ENCODE results near the gene SLC35F4.

SLC35F4 gene

DNA sequence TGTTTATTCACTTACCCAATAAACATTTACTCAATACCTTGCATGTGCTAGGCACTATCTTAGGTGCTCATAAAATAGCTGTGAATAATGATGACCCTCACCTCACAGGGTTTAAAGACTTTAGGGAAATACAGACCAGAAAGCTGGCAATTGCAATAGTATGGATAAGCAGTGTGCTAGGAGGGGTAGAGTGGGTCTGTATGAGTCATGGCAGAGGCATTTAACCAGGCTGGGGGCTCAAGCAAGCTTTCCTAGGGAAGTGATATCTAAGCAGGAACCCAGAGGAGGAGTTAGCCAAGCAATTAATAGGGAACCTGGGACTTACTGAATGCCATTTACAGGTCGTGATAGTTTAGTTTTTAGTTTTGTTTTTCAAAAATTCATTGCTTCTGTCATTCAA, 248.4 kb downstream of the SLC35F4 start:
- DNase-seq (ENCODE audit: low read depth in 2 of 2), result no peak

DNA sequence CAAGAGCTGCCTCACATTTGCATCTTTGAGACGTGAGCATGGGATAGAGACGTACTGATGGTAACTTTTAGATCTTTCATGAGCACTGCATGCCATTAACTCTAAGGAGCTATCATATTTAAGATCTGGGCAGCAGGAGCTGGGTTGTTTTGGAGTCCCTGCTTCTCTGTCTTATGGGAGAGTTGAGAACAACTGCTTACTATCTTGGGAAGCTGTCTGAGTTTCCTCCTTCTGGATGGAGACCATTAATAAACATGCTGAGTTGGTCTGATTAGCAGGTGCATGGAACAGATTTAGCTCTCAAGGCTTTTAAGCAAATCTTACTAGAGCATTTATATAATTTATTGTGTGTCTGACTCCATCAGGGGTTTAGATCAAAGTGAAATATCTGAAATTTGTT, 252.9 kb downstream of the SLC35F4 start:
- no peak for DNase-seq (ENCODE audit: low read depth in 2 of 2)

DNA sequence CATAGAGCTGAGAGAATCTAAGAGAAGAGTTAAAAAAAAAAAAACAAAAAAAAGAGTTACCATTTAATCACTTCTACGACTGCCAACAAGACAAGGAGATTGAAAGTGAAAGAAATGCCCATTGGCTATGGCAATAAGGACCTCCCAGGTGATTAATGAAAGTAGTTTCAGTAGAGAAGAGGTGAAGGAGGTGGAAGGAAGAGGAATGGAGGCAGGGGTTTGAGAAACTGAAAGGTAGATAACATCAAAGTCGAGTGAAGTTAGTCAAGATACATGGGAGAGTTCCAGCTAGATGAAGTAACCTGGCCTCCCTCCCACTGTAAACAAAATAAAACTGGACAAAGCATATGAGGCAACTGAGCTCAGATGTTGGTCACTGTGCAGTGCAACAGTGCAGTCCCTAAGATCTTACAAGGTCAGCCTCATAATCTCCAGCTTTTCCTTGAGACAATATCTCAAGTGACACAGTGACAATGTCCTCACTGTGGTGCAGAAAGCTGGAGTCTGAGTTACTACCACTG, 254.3 kb downstream of the SLC35F4 start:
- DNase-seq (ENCODE audit: low read depth in 2 of 2), result no peak

DNA sequence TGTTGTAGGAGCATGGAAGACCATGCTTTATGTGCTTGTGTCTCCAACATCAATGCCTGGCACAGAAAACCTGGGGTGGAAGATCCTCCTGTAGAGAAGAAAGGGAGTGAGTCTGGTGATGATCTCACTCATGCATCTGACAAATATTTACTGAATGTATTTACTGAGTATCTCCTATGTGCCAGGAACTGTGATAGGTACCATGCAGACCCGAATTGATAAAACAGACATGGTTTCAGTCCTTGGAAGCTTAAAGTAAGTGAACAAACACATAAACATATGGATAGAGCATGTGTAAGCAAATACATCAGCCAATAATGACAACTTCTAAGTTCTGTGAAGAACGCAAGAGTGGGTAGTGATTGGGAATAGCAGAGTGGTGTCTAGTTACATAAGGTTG, 255.3 kb downstream of the SLC35F4 start:
- DNase-seq (ENCODE audit: low read depth in 2 of 2), result no peak

DNA sequence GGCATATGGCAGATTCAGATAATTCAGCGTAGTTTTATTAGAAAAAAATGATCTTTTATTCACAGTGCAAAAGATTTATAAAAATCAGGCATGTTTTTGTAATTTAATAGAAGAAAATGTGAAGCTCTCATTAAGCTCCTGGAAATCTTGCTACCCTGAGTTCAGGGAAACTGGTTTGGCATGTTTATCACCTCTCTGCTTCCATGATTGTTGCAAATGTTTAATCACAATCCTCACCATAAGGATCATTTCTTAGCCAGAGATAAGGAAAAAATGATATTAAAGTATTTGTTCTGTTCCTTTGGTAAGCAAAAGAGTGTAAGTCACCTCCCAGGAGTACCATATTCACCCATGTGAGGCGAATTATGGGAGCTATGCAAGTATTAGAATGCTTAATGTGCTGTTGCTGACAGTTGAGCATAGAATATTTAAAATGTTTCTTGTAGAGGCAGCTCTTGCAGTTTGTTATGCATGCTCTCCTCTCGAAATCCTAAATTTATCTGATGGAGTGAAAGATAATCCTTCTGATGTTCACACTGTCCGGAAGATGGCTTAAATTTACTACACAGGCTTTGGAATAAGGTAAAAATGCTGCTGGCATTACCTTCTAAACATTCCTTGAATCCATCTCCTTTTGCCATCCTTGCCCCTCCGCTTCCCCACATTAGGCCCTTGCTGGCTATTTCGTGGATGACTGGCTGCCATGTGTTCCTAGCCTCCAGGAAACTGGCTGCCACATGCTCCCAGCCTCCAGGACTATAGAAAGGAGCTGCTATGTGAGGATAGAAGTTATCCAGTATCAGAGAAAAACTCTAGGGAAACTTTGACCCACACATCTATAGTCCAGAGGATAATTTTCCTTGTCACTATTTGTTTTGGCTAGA, 256.5 kb downstream of the SLC35F4 start:
- DNase-seq (ENCODE audit: low read depth in 2 of 2), result no peak

DNA sequence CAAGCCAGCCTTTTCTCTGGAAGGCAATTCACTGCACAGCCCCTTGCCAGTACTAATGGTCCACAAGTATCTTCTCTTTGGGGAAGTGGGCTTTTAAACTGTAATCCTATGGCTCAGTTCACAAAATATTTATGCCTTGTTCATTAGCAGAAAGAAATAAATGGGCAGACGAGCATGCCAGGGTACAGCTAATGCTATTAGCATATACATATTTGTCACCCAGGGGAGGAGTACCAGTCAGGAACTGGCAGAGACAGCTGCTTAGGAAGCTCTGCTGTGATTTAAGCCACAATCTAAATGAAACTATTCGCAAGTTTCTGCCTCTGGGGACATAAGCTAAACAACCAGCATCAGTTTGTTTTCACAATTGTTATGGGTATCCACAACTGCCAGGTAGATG, 258.8 kb downstream of the SLC35F4 start:
- DNase-seq (ENCODE audit: low read depth in 2 of 2), result no peak

DNA sequence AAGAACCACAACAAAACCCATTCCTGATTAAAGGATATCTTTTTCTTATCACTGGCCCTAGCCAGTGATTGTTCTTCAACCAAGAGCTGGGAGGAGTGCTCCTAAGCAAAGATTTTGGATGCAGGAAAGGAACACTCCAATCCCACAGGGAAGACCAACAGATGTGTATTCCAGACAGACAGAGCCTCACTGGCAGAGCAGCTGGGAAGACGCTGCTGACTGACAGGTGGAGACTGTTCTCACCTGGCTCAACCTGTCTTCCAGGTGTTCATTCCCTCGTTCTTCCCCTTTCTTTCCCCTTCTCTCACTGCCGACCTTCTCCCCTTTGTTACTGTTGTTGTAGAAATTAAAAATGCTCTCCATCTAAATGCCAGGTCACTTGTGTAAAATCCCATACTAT, 282.5 kb downstream of the SLC35F4 start:
- DNase-seq (ENCODE audit: low read depth in 2 of 2), result no peak

DNA sequence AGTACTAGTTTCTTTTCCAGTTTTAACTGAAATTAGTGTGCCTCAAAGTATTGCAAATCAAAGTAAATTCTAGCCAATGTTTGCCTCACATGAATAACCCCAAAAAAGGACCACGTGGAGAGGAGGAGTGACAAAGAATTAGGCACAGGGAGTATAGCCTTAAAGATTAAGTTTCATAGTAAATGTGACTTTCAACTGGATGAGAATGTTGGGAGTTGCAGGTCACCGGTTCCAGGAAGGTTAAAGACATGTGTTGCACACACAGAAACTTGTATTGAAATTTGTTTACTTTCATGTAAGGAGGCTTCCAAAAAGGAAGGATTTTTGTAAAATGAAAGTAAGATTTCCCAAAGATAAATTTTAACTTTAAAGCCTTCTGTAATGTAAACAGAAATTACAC, 283.1 kb downstream of the SLC35F4 start:
- no peak for DNase-seq (ENCODE audit: low read depth in 2 of 2)

DNA sequence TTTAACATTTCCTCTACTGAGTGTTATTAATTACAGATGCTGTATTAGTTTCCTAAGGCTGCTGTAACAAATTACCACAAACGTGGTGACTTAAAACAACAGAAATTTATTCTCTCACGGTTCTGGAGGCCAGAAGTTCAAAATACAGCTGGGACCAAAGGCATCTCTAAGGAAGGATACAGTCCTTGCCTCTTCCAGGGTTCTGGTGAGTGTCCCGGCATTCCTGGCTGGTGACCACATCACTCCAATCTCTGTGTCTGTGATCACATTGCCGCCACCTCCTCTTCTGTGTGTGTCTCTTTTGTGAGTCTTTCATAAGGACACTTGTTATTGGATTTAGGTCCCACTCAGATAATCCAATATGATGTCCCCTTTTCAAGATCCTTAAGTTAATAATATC, 287.1 kb downstream of the SLC35F4 start:
- no peak for DNase-seq (ENCODE audit: low read depth in 2 of 2)

DNA sequence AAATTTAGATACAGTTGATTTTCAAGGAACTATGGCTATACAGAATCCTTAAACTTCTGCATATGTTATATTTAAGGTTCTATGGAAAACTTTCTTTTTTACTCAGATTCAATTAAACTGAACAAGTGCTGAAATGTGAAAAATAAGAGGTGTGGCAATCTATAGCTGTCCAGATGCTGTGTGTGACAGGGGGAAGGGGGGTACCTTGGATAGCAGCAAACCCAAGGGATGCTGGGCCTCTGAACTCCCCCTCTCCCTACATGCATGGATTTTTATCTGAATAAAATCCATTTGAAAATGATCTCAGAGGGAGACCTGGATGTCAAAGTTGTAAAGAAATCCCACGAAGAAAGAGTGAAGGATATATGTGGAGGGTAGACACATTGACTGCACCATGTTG, 289.4 kb downstream of the SLC35F4 start:
- no peak for DNase-seq (ENCODE audit: low read depth in 2 of 2)

DNA sequence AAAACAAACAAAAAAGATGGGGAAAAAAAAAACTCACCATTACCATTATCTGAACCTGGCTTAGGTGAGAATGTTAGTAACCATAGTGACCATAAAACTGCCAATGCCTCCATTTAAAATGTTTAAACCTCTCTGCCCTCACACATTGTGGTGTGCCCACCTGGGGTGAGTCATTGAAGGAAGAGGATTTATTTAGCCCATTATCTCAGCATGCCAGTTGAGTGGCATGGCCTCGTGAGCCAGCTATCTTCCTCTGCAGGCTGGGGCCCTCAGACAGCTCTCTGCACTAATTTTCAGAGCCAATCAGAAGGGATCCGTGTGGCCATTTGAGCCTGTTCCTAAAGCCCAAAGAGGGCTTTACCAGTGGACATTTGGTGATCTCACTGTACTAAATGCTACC, 290.4 kb downstream of the SLC35F4 start:
- no peak for DNase-seq (ENCODE audit: low read depth in 2 of 2)

DNA sequence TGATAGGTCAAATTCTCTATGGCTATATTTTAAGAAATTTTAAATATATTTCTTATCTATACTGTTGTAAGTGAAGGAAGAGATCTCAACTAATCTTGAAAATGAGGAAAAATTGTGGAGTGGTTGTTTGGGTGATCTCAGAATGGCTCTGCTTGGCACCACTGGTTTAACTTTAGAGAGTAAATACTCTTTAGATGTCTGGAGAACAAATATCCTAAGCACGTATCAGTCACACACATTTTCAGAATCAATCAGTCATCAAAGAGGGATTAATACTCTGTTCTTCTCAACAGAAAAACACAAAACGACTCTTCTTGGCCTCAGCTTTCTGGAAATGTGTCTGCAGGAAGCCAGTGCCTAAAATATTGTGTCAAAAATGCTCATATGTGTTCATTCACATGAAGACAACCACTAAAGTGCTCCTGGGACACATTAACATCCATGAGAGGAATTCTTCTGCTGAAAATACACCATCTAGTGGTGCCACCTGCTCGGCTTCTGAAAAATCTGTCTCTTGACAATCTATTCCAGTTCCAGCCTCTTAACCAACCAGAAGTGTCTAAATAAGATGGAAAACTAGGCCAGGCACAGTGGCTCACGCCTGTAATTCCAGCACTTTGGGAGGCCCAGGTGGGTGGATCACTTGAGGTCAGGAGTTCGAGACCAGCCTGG, 291.1 kb downstream of the SLC35F4 start:
- DNase-seq (ENCODE audit: low read depth in 2 of 2), result no peak

DNA sequence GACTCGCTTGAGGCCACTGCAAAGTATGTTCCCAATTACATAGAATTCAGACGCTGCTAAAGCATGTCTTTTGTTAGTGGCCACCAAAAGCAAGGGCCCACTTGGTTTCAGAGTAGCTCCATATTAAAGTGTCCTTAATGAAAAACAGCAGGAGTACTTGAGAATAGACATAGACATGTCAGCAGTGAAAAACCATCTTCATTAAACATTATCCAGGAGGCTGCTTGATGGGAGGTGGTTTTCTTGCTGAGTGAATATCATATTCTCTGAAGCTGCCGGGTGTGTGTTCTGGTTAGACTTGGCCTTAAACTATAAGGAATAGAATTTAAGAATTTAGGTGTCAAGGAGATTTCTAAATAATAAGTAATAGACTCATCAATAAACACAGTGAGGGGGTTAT, 292.7 kb downstream of the SLC35F4 start:
- DNase-seq (ENCODE audit: low read depth in 2 of 2), result no peak

DNA sequence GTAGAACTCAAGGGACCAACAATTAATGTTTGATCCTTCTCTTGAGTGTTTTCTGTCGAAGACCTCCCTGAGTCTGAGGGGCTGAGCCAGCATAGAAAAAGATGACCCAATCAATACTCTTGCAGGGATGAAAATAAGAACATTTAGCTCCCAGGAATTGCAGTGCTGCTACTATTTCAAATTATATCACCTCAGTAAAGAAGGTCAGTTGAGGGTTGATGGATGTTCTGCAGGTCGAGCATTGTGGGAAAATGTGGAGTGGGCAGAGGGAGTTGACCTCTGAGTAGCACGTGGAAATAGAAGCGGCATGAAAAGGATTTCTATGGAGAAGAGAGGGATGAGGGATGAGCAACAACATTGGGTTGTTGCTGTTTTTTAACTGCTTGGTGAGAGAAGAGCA, 297.3 kb downstream of the SLC35F4 start:
- DNase-seq (ENCODE audit: low read depth in 2 of 2), result no peak

DNA sequence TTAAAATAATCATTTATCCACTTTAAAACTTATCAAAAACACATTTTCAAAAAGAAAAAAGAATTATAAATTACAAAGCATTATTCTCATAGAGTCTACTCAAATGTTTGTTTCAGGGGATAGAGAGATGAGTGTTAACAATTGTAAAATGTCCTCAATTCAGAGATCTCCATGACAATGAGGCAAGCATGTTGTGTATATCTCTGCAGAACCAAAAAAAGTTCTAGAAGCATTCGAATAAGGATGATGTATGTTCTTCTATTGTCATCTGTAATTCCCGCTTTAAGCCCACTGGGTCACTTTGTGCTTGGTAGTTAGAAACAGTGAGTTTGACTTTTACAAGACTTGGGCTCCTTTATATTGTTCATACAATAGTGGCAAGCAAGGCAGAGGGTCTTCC, 298.7 kb downstream of the SLC35F4 start:
- DNase-seq (ENCODE audit: low read depth in 2 of 2), result no peak

DNA sequence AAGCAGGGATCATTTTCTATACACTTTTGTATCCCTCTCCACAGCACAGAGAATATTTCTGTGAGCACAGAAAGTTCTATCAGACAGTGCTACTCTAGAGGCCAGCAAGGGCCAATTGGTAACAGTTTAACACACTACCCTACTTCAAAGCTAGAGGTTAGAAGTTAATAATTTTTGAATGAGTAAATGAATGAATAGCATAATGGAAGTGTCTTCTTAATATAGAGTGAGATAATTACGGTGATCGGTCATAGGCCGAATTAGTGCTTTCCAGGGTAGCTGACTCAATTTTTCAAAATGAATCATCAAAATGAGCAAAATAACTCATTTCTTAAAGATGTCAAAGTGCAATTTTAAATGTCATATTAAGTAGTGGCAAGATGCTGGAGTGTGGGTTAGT, 305.2 kb downstream of the SLC35F4 start:
- DNase-seq (ENCODE audit: low read depth in 2 of 2), result no peak

DNA sequence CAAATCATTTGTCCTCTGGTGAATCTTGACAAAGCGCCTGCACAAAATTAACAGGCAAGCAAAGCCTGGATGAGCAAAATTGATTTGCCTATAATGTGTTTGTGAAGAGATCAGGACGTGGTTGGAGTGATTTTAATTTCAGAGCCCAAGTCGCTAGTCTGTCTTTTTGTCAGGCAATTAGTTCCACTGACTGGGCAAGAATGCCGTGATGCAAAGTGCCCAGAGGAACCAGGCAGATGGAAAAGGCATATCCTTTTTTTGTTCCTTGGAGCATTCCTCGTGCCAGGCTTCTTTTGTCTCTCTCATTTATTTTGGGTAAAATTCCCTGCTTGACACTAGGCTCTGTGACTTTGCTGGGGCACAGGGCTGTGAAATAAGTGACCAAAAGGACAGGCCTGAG, 306.3 kb downstream of the SLC35F4 start:
- DNase-seq (ENCODE audit: low read depth in 2 of 2), result no peak

DNA sequence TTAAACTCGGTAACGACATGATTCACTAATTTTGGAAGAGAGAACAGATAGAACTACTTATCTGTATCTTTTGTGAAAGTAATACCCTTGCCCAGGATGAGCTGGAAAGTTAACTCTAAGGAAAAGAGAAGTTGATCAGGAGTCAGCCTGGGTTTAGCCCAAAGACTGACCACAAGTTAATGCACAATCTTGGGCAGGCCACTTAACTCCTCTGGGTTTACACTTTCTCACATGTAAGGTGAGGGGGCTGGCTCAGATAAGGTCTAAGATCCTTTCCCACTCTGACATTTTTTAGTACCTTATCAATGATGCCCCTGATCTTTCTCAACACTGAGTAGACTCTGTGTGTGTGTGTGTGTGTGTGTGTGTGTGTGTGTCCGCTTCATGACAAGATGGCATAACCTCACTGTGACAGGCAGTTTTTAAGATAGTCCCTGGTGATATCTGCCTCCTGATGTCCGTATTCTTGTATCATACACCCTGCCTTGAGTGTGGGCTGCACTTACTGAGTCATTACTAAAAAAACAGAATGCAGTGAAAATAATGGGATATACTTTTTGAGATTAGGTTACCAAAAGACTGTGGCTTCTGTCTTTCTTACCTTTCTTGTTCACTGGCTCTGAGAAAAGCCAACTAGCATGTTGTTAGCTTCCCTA, 316.0 kb downstream of the SLC35F4 start:
- DNase-seq (ENCODE audit: low read depth in 2 of 2), result no peak

DNA sequence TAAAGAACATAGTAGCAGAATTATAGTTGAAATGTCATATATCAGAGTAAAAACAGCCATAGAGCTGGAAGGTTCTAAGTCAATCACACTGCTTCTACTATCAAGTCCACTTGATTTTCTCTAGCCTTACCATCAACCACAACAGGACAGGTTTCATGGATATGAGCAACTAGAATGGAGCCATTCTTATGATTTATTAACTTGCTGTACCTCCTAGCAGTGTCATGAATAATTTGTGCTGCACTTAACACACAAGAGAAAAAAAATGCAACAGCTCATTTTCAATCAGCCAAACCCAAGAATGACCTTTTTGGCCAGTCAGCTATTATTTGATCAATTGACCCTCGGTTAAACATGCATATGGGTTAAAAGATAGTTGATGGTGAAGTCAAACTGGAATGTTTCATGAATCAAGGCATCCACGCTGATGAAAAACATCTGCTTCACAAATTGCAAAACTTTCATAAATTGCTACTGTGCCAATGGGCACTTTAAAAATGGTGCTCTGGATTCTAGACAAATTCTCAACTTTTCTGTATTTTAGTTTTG, 316.8 kb downstream of the SLC35F4 start:
- no peak for DNase-seq (ENCODE audit: low read depth in 2 of 2)

DNA sequence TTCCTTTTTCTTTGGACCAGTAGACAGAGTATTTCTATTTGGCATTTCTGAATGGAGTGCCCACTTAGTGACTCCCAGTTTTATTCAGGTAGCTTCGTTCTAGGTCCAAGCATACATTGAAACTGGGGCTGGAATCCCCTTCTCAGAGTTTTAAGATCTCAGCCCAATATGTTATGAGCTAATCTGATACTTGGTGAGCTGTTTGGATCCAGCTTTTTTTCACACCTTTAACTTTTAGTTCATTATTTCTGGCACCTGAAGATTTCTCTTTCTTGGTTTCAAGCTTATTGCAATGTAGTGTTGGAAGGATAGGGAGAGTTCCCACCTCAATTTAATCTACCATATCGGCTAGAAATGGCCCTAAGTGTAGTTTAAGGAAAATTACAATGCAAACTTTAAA, 318.8 kb downstream of the SLC35F4 start:
- DNase-seq (ENCODE audit: low read depth in 2 of 2), result no peak

DNA sequence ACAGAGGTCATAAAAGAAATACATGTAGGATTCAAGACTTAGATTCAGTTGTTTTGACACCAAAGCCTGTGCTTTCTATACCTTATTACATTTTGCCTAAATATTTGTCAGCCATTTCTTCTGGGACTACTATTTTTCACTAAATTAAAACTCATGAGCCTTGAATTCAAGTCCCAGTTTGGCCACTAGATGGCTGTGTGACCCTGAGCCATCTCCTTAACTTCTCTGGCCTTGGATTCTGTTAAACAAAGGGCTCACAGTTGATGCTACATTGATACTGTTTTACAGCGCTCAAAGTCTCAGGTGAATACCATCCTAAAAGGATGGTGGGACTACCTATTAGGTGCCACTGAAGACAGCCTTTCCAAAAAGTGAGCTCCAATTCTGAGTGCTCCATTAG, 332.7 kb downstream of the SLC35F4 start:
- no peak for DNase-seq (ENCODE audit: low read depth in 2 of 2)

DNA sequence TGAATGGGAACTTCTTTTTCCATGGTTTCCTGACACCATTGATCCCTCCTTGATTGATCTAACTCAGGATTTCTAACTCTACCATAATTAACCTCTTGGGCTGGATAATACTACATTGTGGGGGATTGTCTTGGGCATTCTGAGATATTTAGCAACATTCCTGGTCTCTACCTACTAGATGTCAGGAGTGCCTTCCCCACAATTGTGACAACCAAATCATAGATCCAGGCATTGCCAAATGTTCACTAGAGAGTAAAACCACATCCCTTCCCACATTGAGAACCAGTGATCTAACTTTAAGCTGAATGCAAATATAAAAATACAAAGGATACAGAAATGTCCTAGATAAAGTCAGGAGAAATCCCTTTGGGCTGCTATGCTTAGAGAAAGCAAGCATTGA, 335.3 kb downstream of the SLC35F4 start:
- no peak for DNase-seq (ENCODE audit: low read depth in 2 of 2)
